Measurements from ENCODE around the gene PLAU.
"Not testable (repeated sequence)": the region's sequence is repeated elsewhere in the genome, so short reads cannot be mapped to it uniquely, and the experiment has no call there.

The PLAU gene

DNA sequence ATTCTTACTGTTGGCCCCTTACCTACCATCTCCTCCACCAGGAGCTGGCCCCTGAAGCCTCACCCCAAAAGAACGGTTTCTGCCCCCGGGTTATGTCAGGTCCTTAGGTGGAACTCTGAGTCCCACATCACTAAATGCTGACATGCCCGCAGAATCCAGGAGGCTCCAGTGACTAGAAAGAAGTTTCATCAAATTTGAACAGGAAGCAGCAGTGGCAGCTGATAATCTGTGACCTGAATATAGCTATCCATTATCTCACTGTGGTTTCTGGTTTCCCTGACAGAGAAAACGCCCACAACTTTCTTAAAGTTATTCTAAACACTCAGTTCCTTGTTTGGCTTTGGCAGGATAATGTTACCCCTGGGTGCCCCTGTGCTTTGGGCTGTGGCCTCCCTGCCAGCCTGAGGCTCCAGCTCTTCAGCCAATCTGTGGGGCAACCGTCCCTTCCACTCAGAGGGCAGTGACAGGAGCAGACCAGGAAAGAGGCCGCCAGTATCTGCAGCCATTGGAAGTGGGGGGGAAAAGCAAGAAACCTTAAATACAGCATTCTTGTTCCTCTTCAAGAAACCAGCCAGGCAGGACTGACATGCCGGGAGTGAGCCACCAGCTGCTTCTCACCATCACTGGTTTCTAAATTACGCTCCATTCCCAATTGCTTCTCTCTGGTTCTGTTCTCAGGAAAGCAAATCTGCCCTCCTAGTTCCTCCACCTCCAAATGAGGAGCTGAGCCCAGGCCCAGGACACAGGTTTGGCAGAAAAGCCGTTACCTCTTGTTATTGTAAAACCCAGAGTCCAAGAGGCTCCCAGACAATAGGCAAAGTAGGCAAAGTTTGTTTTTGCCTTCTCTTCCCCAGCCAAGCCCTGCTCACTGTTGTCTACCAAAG, 45.8 kb downstream of the PLAU start:
- ChIA-PET CTCF (interaction anchor here (0.6 to 2.3 kb wide), 17 partner anchors 9 to 187 kb away, joined by 3 to 14 read pairs (median 4); no protein-coding TSS in a partner anchor), POLR2A (interaction anchor here (1.1 to 1.7 kb wide), 2 partner anchors 16 to 42 kb away, joined by 3 to 11 read pairs; no protein-coding TSS in a partner anchor)
- TF ChIP-seq LEF1 (IDR thresholded peaks at IDR 0.05; ENCODE audit: borderline replicate concordance) (no peak), ZNF384 (IDR thresholded peaks at IDR 0.05) (no peak), NFRKB (IDR thresholded peaks at IDR 0.05) (no peak), ARNT (IDR thresholded peaks at IDR 0.05) (no peak), ELF4 (IDR thresholded peaks at IDR 0.05) (no peak), HDGF (IDR thresholded peaks at IDR 0.05; ENCODE audit: borderline replicate concordance) (no peak), SUZ12 (IDR thresholded peaks at IDR 0.05) (no peak), L3MBTL2 (conservative IDR thresholded peaks at IDR 0.05) (no peak)
- DNase-seq (ENCODE audit: extremely low spot score), result no peak

DNA sequence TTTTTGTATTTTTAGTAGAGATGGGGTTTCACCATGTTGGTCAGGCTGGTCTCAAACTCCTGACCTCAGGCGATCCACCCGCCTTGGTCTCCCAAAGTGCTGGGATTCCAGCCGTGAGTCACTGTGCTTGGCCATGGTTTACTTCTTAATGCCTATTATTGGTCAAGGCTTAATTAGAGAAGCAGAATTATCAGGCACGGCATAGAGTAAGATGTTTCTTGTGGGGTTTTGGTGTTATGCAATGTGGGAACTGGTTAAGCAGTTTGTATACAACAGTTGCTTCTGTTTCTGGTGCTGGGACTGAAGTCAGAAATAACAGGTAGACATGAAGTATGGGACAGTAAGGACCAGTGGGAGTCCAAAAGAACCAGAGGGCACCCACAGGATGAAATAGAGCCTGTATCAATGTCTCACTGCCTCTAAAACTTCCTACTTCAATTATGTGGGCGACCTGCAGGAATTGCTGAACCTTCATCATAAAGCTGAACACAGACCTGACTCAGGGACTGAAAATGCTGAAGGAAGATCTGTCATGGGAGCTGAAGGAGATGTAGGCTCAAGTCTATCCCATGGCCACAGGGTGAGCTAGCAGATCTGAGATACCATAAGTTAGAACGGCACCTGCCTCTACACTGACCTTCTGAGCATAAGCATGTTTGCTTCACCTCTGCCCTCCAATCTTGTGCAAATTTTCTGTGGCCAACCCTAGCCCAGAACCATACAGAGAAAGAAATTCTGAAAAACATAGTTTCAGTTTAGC, 48.7 kb downstream of the PLAU start:
- ChIA-PET CTCF (interaction anchor here (1.5 kb wide), 1 partner anchor 74 kb away, joined by 4 read pairs; no protein-coding TSS in a partner anchor), POLR2A (no interaction called here)
- no peak for DNase-seq (ENCODE audit: extremely low spot score)
- TF ChIP-seq L3MBTL2 (conservative IDR thresholded peaks at IDR 0.05), result no peak
- no peak for TF ChIP-seq ZNF384 (IDR thresholded peaks at IDR 0.05)
- no peak for TF ChIP-seq ARNT (IDR thresholded peaks at IDR 0.05)
- no peak for TF ChIP-seq HDGF (IDR thresholded peaks at IDR 0.05; ENCODE audit: borderline replicate concordance)

DNA sequence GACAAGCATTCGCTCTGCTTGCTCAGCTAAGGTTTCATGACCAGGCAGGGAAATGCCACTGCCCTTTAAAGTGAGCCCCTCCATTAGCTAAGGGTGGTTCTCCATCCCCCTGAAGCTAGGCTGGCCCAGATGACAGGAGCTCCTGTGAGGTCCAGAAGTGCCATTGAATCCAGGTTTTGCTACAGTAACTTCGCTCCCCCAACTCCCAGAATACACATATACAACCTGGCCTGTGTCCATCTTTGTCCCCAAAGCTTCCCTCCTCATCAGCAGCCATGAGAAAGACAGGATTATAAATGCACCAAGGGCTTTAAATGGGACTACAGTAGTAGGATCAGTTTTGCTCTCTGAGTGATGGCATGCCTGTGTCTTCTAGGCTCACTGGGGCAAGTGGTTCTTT, 51.5 kb downstream of the PLAU start:
- POLR2A ChIA-PET, result no interaction called here
- no peak for TF ChIP-seq NFRKB (IDR thresholded peaks at IDR 0.05)
- no peak for TF ChIP-seq ARNT (IDR thresholded peaks at IDR 0.05)
- TF ChIP-seq ELF4 (IDR thresholded peaks at IDR 0.05), result no peak
- TF ChIP-seq BHLHE40 (IDR thresholded peaks at IDR 0.05; ENCODE audit: borderline replicate concordance), result no peak
- TF ChIP-seq ZNF384 (IDR thresholded peaks at IDR 0.05), result no peak
- no peak for TF ChIP-seq TARDBP (IDR thresholded peaks at IDR 0.05)
- no peak for TF ChIP-seq LEF1 (IDR thresholded peaks at IDR 0.05; ENCODE audit: borderline replicate concordance)
- TF ChIP-seq L3MBTL2 (conservative IDR thresholded peaks at IDR 0.05), result no peak
- TF ChIP-seq FOXA1 (IDR thresholded peaks at IDR 0.05), result no peak
- no peak for TF ChIP-seq FOXK2 (IDR thresholded peaks at IDR 0.05)
- no peak for TF ChIP-seq PKNOX1 (IDR thresholded peaks at IDR 0.05)
- no peak for TF ChIP-seq SUZ12 (IDR thresholded peaks at IDR 0.05)
- no peak for TF ChIP-seq CTBP1 (IDR thresholded peaks at IDR 0.05; ENCODE audit: borderline replicate concordance)
- no peak for TF ChIP-seq SP1 (IDR thresholded peaks at IDR 0.05)
- TF ChIP-seq HDGF (IDR thresholded peaks at IDR 0.05; ENCODE audit: borderline replicate concordance), result no peak
- no peak for TF ChIP-seq FOXM1 (IDR thresholded peaks at IDR 0.05; ENCODE audit: borderline replicate concordance)
- CTCF ChIA-PET, result no interaction called here
- DNase-seq (ENCODE audit: extremely low spot score), result no peak

- POLR2A ChIA-PET; CTCF ChIA-PET; DNase-seq (ENCODE audit: extremely low spot score): not testable (repeated sequence)
Measured at GRCh38 chr10:73963533-73963932, 52.6 kb downstream of the PLAU start.

DNA sequence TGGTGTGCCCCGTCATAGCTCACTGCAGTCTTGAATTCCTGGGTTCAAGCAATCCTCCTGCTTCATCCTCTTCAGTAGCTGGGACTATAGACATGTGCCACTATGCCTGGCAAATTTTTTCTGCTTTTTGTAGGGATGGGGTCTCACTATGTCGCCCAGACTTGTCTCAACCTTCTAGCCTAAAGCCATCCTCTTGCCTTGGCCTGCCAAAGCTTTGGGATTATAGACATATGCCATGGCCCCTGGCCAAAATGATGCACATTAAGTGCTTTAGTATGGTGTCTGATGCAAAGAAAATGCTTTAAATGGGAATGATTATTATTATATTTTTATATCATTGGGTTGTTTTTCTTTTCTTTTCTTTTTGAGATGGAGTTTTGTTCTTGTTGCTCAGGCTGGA, 53.8 kb downstream of the PLAU start:
- CTCF ChIA-PET, result no interaction called here
- no peak for TF ChIP-seq SUZ12 (IDR thresholded peaks at IDR 0.05)
- TF ChIP-seq FOXM1 (IDR thresholded peaks at IDR 0.05; ENCODE audit: borderline replicate concordance), result no peak
- POLR2A ChIA-PET, result no interaction called here

GRCh38 chr10:73965267-73965889, 54.4 kb downstream of the PLAU start:
- POLR2A ChIA-PET; DNase-seq (ENCODE audit: extremely low spot score): not testable (repeated sequence)
- CTCF ChIA-PET, result interaction anchor here (1.5 to 1.7 kb wide), 2 partner anchors 9 to 79 kb away, joined by 6 to 13 read pairs; no protein-coding TSS in a partner anchor

More for the DNA sequence above, 53.8 kb downstream of the PLAU start:
- no peak for DNase-seq (ENCODE audit: extremely low spot score)

DNA sequence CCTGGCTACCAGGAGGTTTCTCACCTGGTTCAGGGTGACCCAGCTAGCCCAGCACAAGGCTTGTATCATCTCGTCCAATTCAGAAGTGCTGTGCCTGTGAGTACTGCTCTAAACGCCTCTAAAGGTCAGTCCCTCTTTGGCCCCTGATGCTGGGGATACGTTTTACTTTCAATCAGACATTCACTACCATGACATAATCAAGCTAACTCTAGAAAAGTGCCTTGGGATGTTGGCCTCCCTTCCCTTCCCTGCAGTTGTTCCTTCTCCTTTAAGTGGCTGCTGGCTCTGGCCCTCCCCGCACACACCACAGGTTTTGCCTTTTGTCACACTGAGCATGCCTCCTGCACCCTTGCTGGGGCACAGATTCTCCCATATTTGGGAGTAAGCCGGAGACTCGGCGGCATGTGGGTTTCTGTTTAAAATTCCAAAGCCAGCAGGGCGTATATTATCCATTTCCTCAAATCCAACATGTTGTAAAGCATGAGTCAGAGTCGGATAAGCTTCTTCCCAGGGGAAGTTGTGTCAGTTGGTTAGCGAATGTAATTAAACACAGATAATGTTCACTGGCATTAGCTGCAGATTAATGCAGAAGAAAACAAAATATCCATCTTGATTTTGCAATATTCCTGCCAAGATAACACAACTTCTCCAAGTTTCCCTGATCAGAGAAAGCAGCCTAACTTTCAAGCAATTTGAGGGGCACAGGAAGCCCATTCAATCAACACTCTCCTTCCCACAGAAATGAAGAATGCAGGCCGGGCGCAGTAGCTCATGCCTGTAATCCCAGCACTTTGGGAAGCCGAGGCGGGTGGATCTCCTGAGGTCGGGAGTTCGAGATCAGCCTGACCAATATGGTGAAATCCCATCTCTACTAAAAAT, 55.2 kb downstream of the PLAU start:
- peak; percentile 86 for DNase-seq (ENCODE audit: extremely low spot score)
- TF ChIP-seq PKNOX1 (IDR thresholded peaks at IDR 0.05), result peak; percentile 50
- TF ChIP-seq ZNF384 (IDR thresholded peaks at IDR 0.05), result no peak
- peak; percentile 89 for TF ChIP-seq CTBP1 (IDR thresholded peaks at IDR 0.05; ENCODE audit: borderline replicate concordance)
- POLR2A ChIA-PET, result interaction anchor here (1.3 to 1.4 kb wide), 2 partner anchors 33 to 59 kb away, joined by 3 to 4 read pairs; no protein-coding TSS in a partner anchor
- CTCF ChIA-PET, result interaction anchor here (0.9 to 1.7 kb wide), 3 partner anchors 9 to 80 kb away, joined by 3 to 13 read pairs (median 6); no protein-coding TSS in a partner anchor

Data from HEK293T (cell line).